Ishikawa (cell line): ENCODE data around the gene ACTG1.

Experiments used
- CEBPB ChIP-seq: IDR thresholded peaks from 2 replicates; pipeline ENCODE4 v1.6.1; 2012
- CREB1 ChIP-seq: IDR thresholded peaks from 2 replicates; pipeline ENCODE4 v1.6.1; 2012; ENCODE audit warnings: low read depth
- EP300 ChIP-seq: IDR thresholded peaks from 2 replicates; pipeline ENCODE4 v1.6.1; 2012; ENCODE audit warnings: borderline replicate concordance
- FOXM1 ChIP-seq: IDR thresholded peaks from 2 replicates; pipeline ENCODE4 v1.6.1; 2012; ENCODE audit warnings: low read depth, borderline replicate concordance
- MAX ChIP-seq: IDR thresholded peaks from 2 replicates; pipeline ENCODE4 v1.6.1; 2012
- RAD21 ChIP-seq: IDR thresholded peaks from 2 replicates; pipeline ENCODE4 v1.6.1; 2012; ENCODE audit warnings: low read depth
- REST ChIP-seq: IDR thresholded peaks from 2 replicates; pipeline ENCODE4 v1.6.1; 2012; ENCODE audit warnings: low read depth, mild to moderate bottlenecking
- TAF1 ChIP-seq: IDR thresholded peaks from 2 replicates; pipeline ENCODE4 v1.6.1; 2012; ENCODE audit warnings: low read depth, mild to moderate bottlenecking
- TEAD4 ChIP-seq: IDR thresholded peaks from 2 replicates; pipeline ENCODE4 v1.6.1; 2012
- USF1 ChIP-seq: IDR thresholded peaks from 2 replicates; pipeline ENCODE4 v1.6.1; 2012
- YY1 ChIP-seq: IDR thresholded peaks from 2 replicates; pipeline ENCODE4 v1.6.1; 2012; ENCODE audit warnings: low read depth
- ZBTB7A ChIP-seq: IDR thresholded peaks from 2 replicates; pipeline ENCODE4 v1.6.1; 2012; ENCODE audit warnings: low read depth

DNA sequence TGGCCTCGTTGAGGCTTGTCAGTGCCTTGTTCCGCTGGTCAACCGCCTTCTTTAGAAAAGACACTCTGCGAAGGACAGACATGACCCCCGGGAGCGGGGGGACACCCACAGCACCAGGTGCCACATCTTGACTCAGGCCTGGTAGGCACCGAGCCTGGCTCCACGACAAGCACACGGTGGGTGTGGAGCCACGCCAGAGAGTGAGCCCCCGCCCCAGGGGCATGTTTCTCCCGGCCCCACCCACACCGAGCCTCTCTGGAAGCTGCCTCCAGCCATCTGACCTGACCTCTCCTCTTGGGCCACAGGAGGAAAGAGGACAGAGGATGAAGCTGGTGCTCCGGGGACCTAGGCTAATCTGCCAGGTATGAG is 35.0 kb upstream of the ACTG1 start:
- no peak for TF ChIP-seq EP300
- no peak for TF ChIP-seq MAX
- no peak for TF ChIP-seq YY1
- no peak for TF ChIP-seq RAD21
- TF ChIP-seq TAF1, result no peak
- no peak for TF ChIP-seq ZBTB7A
- TF ChIP-seq TEAD4, result no peak
- TF ChIP-seq CREB1, result no peak
- no peak for TF ChIP-seq REST
- no peak for TF ChIP-seq USF1
- TF ChIP-seq CEBPB, result no peak
- TF ChIP-seq FOXM1, result no peak
